Daoy (cell line): ENCODE results near the gene ATP8B3. TPM values are rescaled to one million over a fixed set of nuclear protein-coding genes. Genes with fewer than 3 reads are reported as not detected.

Source experiments
- DNase-seq: peaks from one replicate; pipeline ENCODE4 v3.0.0-alpha.2; 2015; ENCODE audit warnings: low read depth
- total RNA-seq: library from RNA; depleted of rRNA; stranded (reverse); fragments of >200 nt; shearing (Covaris generic); gene quantifications from 2 replicates; pipeline ENCODE4 v1.2.3, GENCODE V29; 2014; rRNA removed

Gene ATP8B3, protein sequence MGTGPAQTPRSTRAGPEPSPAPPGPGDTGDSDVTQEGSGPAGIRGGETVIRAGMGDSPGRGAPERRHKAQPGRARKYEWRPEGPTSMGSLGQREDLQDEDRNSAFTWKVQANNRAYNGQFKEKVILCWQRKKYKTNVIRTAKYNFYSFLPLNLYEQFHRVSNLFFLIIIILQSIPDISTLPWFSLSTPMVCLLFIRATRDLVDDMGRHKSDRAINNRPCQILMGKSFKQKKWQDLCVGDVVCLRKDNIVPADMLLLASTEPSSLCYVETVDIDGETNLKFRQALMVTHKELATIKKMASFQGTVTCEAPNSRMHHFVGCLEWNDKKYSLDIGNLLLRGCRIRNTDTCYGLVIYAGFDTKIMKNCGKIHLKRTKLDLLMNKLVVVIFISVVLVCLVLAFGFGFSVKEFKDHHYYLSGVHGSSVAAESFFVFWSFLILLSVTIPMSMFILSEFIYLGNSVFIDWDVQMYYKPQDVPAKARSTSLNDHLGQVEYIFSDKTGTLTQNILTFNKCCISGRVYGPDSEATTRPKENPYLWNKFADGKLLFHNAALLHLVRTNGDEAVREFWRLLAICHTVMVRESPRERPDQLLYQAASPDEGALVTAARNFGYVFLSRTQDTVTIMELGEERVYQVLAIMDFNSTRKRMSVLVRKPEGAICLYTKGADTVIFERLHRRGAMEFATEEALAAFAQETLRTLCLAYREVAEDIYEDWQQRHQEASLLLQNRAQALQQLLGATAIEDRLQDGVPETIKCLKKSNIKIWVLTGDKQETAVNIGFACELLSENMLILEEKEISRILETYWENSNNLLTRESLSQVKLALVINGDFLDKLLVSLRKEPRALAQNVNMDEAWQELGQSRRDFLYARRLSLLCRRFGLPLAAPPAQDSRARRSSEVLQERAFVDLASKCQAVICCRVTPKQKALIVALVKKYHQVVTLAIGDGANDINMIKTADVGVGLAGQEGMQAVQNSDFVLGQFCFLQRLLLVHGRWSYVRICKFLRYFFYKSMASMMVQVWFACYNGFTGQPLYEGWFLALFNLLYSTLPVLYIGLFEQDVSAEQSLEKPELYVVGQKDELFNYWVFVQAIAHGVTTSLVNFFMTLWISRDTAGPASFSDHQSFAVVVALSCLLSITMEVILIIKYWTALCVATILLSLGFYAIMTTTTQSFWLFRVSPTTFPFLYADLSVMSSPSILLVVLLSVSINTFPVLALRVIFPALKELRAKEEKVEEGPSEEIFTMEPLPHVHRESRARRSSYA (N-terminal part only)
- 1.8 TPM in 1 of 2 replicates, not detected in the other for total RNA-seq

DNA sequence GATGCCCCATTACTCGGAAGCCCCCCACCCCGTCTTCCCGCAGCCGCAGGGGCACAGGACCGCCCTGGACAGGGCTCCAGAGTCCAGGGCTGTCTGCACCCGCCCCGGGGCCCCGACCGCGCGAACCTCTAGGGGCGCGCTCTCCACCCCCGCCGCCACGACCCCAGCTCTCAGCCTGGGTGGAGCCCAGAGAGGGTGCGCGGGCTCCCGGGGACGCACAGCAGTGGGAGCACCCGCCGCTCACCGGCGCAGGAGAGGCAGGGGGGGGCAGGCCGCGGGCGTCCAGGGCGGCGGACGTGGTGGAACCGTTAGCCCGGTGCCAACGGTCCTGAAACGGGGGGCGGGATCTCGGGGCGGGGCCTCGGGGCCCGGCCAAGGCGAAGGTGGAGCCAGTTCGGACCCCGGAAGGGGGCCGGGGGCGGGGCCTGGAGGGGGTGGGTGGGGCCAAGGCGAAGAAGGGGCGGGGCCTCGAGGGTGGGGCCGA is at the start of gene ATP8B3:
Gene ATP8B3 (minus strand): TSS at position 335 of the 484 bp plus-strand sequence. CDS start 540 bp downstream, outside the sequence.
- no peak for DNase-seq

DNA sequence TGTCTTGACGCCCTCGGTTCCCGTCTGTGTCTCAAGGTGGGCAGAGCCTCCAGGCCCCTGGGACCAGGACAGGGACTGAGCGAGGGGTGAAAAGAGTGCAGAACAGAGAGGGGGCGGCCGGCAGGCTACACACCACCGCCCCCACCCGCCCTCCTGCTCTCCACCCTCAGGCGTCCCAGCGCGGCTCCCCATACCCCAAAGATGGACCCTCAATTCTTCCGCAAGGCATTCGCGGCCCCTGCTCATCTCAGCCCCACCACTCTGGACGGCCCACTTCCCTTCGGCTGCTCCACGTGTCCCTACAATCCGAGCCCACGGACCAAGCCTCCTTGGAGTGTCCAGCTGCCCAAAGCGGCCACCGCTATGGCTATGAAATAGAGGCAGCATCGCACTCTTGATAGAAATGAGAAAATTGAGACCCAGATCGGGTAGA is 49.5 kb upstream of the ATP8B3 start:
- DNase-seq, result no peak

DNA sequence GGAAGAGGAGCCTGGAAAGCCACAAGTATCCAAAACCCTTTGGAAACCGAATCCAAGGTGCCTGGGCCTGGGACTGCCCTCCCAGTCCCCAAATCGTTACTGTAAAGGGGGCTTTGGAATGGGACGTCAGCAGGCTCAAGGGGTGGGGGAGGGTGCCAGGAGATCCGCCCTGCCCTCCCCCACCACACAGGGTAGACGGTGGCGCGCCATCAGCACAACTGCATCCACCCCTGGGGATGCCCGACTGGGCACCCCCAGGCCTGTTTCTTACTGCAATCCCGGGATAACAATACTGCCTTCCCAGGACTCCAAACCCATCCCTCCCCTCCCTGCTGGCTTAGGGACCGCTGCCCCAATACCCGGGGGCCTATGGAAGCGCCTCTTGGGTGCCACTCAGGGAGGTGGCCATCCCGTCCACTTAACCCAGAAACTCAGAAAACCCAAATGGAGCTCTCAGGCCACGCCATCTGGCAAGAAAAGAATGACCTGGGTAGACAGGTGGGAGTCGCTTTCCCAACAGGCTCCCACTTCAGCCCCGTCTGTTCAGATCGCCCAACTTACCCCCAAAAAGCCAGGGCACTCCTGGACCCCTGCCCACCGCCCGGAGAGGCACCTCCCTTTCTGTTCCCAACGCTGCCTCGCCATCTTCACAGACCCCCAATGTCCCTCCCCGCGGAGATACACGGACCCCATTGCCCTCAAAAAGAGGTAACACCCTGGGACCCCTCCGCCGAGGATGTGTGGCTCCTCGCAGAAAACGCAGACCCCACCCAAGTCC is 48.9 kb upstream of the ATP8B3 start:
- no peak for DNase-seq

DNA sequence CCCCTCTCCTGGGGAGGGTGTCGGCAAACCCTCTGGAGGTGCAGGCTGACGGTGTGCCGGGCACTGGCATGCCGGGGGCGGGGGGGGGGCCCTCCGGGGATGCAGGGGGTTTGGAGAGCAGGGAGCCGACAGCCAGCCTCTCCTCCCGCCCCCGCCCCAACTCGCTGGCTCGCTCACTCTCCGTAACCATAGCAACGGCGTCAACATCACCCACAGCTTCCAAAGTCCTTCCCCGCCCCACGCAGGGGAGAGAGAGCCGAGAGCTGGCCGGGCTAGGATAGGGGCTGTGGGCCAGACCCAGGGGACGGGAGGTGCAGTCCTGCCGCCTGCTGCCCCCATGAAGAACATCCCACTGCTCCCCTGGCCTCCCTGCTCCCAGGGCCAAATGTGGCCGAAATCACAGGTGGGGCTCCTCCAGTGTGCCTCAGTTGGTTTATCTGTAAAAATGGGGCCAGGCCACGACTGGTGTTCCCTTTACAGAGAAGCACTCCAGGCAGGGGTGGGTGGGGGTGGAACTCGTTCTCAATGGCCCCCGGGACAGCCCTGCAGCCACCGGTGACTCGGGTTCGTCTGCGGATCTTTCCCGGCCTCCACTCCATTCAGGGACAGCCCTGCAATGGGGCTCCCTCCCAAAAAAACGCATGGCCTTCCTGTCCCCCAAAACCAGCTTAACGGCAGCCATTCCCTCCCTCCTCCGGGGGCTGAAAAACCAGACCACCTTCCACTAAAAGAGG is 48.1 kb upstream of the ATP8B3 start:
- peak; percentile 73 for DNase-seq

DNA sequence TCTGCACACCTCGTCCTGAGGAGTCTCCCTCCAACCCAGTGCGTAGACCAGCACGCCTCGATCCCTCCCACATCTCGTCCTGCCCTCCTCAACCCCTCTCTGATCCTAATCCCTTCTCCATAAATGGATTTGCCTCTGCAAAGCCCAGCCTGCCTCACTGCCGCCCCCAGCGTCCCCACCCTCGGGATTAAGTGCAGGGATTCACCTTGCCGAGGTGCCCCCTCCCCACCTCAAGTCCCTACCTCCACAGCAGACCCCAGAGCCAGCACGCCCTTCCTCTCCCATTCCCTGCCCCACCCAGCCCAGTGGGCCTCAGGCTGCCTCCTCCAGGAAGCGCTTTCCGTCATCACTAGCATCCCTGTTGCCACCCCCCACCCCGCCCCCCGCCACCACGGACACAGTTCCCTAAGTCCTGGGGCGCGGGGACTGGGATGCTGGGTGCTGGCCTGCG is 47.3 kb upstream of the ATP8B3 start:
- DNase-seq, result no peak

DNA sequence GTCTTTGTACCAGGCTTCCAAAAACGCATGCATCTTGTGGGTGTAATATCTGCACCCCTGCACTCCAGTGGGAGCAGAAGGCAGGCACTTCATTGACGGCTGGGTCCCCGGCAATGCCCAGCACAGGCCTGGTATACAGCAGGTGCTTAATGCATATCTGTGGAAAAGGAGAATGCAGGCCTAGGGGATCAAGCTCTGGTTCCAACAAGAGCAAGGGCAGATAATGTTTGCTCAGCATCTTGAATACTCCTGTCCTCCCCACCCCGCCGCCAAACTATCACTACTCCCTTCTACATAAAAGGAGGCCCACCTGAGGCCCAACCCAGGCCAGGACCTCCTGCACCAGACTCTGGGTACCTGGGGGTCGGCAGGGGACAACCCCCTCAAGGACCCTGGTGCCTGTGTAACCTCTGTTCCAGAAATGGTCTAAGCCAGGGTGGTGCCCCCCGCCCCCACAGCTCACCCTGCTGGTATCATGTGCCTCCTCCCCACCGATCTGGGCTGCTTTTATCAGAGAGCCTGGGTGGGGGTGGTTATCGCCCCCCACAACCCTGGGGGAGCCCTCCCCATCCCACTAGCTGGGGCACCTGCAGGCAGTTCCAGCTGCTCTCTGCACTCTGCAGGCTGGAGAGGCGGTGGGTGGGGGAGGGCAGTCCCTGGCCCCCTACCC is 46.5 kb upstream of the ATP8B3 start:
- no peak for DNase-seq

DNA sequence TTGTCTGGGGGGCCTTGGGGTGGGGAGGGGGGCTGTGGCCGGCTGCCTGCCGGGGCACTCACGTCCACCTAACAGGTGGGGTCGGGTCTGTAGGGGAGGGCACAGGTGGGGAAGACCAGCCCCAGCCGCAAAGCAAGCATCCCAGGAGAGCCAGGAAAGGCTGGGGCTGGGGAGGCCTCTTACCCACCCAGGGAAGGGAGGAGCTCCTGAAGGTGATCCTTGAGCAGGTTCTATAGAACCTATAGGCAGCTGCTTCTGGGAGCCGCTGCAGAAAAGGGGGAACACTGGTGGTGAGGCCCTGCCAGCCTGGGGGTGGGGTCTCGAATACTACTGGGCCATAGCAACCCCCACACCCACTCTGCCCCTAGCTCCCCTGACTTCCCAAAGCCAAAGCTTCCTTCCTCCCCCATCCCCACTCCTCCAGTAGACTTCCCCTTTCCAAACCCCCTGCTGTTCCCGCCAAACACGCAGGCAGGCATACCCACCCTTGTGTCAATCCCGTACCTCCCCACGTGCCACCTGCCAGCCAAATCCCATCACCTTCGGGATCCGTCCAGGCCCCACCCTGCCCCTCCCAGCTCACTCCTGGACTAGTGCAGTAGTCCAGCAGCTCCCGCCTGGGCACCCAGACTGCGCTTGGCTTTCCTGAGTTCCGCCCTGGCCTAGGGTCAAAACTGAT is 45.7 kb upstream of the ATP8B3 start:
- DNase-seq, result no peak

DNA sequence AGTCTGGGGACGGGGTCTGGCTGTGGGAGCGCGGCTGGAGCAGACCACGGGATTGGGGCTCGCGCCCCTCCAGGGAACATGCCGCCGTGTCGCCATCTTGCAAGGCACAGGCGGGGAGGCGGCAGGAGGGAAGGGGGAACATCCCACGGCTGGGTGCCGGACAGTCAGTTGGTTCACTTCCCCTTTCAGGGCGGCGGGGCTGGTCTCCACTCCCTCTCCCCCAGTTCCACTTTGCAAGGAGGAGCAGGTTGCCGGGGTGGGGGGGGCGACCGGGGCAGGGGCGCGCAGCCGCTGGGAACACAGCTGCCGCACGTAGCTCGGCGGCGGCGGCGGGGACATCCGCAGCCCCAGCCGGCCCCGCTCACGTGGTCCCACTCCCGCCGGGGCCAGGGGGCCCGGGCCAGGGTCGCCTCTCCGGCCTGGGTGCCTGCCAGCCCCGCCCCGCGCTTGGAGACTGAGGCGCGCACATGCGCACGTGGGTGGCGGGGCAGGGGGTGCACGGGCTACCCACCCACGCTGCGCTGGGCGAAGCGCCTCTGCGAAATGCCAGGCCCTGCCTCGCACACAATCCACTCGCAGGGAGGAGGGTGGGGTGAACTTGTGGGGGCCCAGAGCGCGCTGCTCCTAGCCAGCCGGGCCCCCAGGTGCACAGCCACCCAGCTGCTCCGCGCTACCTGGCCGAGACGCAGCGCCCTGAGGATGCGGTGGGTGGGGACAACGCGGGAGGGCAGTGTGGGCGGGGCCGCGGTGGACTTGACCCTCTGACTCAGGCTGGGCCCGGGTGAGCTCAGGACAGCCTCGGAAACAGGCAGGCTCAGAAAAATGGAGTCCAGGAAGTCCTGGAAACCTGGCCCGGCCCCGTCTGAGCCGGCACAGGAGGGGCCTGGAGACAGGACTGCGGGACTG is 44.9 kb upstream of the ATP8B3 start:
- peak; percentile 84 for DNase-seq

DNA sequence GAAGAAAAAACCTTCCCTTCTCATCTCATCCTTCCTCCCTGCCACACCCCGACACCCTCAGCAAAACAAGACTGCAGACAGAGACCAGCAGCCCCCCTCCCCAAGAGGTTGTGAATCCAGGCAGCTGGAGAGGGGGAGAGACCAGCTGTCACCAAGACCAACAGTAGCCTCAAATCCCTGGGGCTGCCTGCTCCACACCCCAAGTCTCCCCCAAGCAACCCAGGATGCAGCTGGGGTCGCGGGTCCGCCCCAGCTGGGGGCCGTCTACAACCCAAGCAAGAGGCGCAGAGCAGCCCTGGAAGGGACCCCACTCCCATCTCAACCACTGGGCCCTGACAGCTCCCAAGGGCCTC is 44.2 kb upstream of the ATP8B3 start:
- DNase-seq, result no peak

DNA sequence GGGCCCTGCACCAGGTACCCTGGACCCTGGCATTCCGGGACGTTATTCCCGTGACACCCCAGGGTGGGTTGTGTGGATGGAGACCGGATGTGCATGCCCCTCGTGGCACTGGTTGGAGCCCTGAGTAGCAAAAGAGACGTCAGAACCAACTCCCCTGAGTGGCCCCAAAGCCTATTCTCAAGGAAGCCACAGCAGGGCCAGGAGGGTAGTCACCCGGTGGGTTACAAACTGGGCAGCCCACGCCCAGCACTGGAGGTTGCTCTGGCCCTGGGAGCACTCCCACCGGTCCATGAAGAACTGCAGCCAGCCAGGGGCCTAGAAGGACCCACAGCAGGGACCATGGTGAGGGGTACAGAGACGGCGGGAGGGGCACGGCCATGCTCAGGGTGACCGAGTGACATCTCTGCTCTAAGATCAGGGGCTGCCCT is 43.8 kb upstream of the ATP8B3 start:
- DNase-seq, result no peak

DNA sequence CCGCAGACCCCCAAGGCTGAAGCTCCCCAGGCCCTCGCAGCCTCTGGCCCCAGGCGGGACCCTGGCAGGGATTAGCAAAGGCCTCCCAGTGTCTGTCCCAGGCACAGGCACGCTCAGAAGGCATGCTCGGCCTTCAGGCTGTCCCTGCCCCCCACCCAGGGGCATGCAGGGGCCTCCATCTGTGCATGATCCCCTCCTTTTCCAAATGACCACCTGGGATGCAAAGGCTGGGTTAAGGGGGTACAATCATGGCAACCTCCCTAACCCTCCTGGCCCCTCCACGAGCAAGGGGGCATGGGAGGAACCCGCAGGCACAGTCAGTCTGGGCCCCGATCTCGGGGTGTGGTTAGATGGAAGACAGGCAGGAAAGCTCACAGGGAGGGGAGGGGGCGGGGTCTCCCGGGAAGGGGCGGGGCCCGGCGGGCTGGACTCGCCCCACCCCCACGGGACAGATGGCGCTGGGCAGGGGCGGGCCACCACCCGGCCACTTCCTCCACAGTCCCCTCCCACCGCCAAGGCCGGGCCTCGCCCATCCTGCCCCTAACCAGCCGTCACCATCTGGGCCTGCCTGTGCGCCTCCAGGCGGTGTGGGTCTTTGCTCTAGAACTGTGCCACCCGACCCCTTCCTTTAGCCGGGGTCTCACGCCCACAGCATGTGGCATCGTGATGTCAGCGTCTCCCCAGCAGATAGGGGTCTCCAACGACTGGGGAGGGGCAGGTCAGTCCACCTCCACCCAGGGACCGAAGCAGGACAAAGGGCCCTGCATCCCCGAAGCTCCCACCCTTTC is 43.2 kb upstream of the ATP8B3 start:
- peak; percentile 90 for DNase-seq

DNA sequence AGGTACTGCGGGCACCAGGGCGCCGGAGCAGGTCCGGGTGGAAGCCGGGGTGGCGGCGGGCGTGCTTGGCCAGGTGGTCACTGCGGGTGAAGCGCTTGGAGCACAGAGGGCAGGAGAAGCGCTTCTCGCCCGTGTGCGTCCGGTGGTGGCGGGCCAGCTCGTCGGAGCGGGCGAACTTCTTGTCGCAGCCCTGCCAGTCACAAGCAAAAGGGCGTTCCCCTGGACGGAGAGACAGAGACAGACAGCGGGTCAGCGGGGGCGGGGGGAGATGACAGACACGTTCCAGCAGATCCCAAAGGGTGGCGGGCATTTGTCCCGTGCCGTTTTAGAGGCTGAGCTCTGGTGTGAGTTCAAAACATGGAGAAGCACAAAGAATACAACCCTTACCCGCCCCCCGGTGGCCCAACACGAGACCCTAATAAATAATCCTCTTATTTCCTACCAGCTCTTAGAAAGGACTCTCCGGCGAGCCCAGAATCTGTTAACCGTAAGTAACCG is 42.5 kb upstream of the ATP8B3 start:
- no peak for DNase-seq

DNA sequence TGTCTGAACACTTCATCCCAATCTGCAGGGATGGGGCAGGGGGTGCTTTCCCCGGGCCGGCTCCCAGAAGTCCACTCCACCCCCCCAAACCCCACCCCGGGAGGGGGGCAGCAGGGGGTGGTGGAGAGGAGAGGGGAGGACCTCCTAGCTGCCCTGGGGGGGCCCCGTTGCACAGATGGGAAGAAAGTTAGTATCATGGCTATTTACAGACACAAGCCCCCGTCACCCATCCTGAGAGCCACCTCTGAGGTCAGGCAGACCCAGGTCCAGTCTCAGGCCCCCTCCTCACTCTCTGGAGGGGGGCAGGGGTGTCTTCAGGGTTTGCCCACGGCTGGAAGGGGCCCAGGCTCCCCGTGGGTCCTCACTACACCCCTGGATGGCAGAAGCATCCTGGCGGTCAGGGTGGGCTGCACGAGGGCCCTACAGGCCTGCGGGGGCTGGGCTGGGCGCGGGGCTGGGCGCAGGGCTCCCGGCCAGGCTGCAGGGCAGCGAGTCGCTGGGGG is 42.0 kb upstream of the ATP8B3 start:
- no peak for DNase-seq

DNA sequence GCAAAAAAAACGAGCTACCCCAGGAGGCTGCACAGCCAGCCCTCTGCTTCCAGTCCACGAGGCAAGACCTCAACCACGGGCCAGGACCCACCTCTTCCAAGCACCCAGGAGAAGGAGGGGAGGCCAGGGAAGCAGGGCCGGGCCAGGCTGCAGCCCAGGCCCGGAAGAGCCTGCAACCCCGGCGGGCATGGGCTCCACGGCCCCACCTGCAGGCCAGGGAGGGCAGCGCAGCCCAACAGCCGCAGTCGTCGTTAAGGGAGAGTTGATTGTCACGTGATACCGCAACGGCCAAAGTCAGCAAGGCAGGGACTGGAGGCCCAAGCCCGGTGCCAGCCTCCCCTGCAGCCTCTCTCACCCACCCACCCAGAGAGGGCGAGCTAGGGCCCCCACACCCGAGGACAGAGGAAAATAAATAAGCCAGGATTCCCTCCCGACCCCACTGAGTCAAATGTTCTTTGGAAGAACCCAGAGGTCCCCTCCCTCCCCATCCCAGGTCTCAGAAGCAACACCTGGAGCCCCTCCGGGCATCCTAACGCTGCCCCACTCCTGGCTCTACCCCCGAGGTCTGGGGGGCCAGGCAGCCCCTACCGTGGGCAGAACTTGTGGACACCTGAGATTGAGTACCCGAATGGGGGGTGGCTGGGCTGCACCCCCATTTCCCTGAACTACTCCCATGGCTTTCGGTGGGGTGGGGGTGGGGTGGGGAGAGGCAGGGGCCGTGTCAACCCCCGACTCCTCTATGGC is 41.4 kb upstream of the ATP8B3 start:
- peak; percentile 88 for DNase-seq

DNA sequence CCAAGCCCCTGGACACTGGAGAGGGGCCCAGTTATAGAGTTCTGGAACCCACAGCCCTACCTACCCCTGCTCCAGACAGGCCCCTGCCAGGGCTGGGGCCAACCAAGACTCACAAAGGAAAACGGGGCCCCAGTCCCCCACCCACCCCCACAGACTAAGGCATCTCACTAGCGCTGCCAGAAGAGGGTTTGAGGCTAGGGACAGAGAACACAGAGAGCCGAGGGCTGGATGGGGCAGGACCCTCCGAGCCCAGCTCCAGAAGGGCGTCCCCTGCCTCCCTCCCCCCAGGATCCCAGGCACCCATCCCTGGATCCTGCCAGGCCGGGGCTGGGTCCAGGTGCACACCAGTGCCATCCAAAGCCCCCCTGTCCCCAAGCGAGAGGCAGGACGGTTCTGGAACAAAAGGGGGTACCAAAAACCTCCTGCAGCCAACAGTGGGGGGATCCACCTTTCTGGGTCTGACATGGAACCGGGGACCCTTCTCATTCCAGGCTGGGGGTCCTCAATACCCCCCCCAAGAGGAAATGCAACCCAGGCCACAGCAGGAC is 40.6 kb upstream of the ATP8B3 start:
- DNase-seq, result no peak
